Measurements from ENCODE around the gene IL25. TPM values are rescaled to one million over a fixed set of nuclear protein-coding genes. Genes with fewer than 3 reads are reported as not detected.
"Not testable (repeated sequence)": the region's sequence is repeated elsewhere in the genome, so short reads cannot be mapped to it uniquely, and the experiment has no call there.

Gene IL25
- polyA plus RNA-seq, 3 donors, result 0.06 TPM; not detected in 2

GRCh38 chr14:23414906-23415820 is 42.6 kb downstream of the IL25 start:
- 79 to 94% (median 91%) methylated on average over 37 to 39 of the region's 39 CpGs for WGBS, 3 donors

GRCh38 chr14:23415821-23416778 is 43.5 kb downstream of the IL25 start:
- WGBS, 3 donors, result 57 to 80% (median 75%) methylated on average over 17 to 21 of the region's 21 CpGs

More at GRCh38 chr14:23414906-23415820, 42.6 kb downstream of the IL25 start:
- H3K27ac ChIP-seq (ENCODE audit: low read depth, low read length), result no peak overlapping the region

GRCh38 chr14:23416801-23417200 is 44.2 kb downstream of the IL25 start:
- no peak overlapping the region for H3K27ac ChIP-seq (ENCODE audit: low read depth, low read length)
- 87 to 89% (median 87%) methylated on average over 11 of the region's 11 CpGs for WGBS, 3 donors

More at GRCh38 chr14:23415821-23416778, 43.5 kb downstream of the IL25 start:
- no peak overlapping the region for H3K27ac ChIP-seq (ENCODE audit: low read depth, low read length)

GRCh38 chr14:23417269-23417668 is 44.7 kb downstream of the IL25 start:
- WGBS, 3 donors, result 79 to 92% (median 80%) methylated on average over 12 of the region's 12 CpGs
- H3K27ac ChIP-seq (ENCODE audit: low read depth, low read length), result not testable (repeated sequence)

- H3K27ac ChIP-seq (ENCODE audit: low read depth, low read length), result no peak overlapping the region
- WGBS, 3 donors, result 87 to 94% (median 90%) methylated on average over 21 of the region's 21 CpGs
Observed at GRCh38 chr14:23418021-23418420, 45.4 kb downstream of the IL25 start.

- H3K27ac ChIP-seq (ENCODE audit: low read depth, low read length), result not testable (repeated sequence)
- WGBS, 3 donors, result 56 to 84% (median 61%) methylated on average over 2 to 3 of the region's 17 CpGs
Observed at GRCh38 chr14:23419646-23420045, 47.0 kb downstream of the IL25 start.

- H3K27ac ChIP-seq (ENCODE audit: low read depth, low read length), result no peak overlapping the region
Observed at GRCh38 chr14:23421594-23421993, 49.0 kb downstream of the IL25 start.

GRCh38 chr14:23423657-23424056 is 51.0 kb downstream of the IL25 start:
- H3K27ac ChIP-seq (ENCODE audit: low read depth, low read length), result no peak overlapping the region

GRCh38 chr14:23425169-23425568 is 52.6 kb downstream of the IL25 start:
- 80 to 87% (median 80%) methylated on average over 10 of the region's 10 CpGs for WGBS, 3 donors
- no peak overlapping the region for H3K27ac ChIP-seq (ENCODE audit: low read depth, low read length)

More at GRCh38 chr14:23423657-23424056, 51.0 kb downstream of the IL25 start:
- 88 to 91% (median 88%) methylated on average over 6 of the region's 6 CpGs for WGBS, 3 donors

- not testable (repeated sequence) for H3K27ac ChIP-seq (ENCODE audit: low read depth, low read length)
Observed at GRCh38 chr14:23425798-23426197, 53.2 kb downstream of the IL25 start.

More at GRCh38 chr14:23425798-23426197, 53.2 kb downstream of the IL25 start:
- 79 to 88% (median 80%) methylated on average over 6 of the region's 6 CpGs for WGBS, 3 donors

Other genes with a start within 250 kb of the IL25 start
- 10 to 100 TPM; 16.8 to 41.5 (median 25.9) TPM for gene SLC7A8, start 189.1 kb upstream of the IL25 start, polyA plus RNA-seq
- under 1 TPM in 2 of 3 donors, not detected in 1; 0.06 to 0.14 TPM for gene RNF212B, start 134.9 kb upstream of the IL25 start, polyA plus RNA-seq
- 1 to 10 TPM; 3.5 to 6.4 (median 3.8) TPM for gene HOMEZ, start 86.7 kb upstream of the IL25 start, polyA plus RNA-seq
- 10 to 100 TPM in 1 of 3 donors, 1 to 10 TPM in 2; 6.0 to 16.1 (median 6.2) TPM for gene PPP1R3E, start 70.0 kb upstream of the IL25 start, polyA plus RNA-seq
- 100 to 1,000 TPM in 1 of 3 donors, 10 to 100 TPM in 2; 37.9 to 122 (median 58.9) TPM for gene BCL2L2, start 66.0 kb upstream of the IL25 start, polyA plus RNA-seq
- 100 to 1,000 TPM in 2 of 3 donors, 10 to 100 TPM in 1; 50.4 to 124 (median 110) TPM for gene PABPN1, start 51.4 kb upstream of the IL25 start, polyA plus RNA-seq
- gene SLC22A17, start 19.9 kb upstream of the IL25 start, polyA plus RNA-seq, result 1 to 10 TPM; 8.4 to 9.9 (median 9.5) TPM
- 10 to 100 TPM in 2 of 3 donors, 1 to 10 TPM in 1; 2.3 to 17.5 (median 11.1) TPM for gene EFS, start 7.6 kb upstream of the IL25 start, polyA plus RNA-seq
- gene CMTM5, start 4.2 kb downstream of the IL25 start, polyA plus RNA-seq, result under 1 TPM in 2 of 3 donors, not detected in 1; 0.26 to 0.43 TPM
- 10 to 100 TPM in 1 of 3 donors, under 1 TPM in 2; 0.18 to 10.8 (median 0.56) TPM for gene MYH6, start 35.5 kb downstream of the IL25 start, polyA plus RNA-seq
- gene MYH7, start 62.9 kb downstream of the IL25 start, polyA plus RNA-seq, result 1 to 10 TPM in 2 of 3 donors, under 1 TPM in 1; 0.07 to 6.5 (median 2.8) TPM
- gene NGDN, start 96.9 kb downstream of the IL25 start, polyA plus RNA-seq, result 10 to 100 TPM; 22.2 to 50.3 (median 28.0) TPM
- gene ZFHX2, start 179.0 kb downstream of the IL25 start, polyA plus RNA-seq, result under 1 TPM; 0.35 to 0.79 (median 0.74) TPM
- 10 to 100 TPM in 2 of 3 donors, 1 to 10 TPM in 1; 8.2 to 22.1 (median 18.3) TPM for gene THTPA, start 183.5 kb downstream of the IL25 start, polyA plus RNA-seq
- gene AP1G2, start 195.0 kb downstream of the IL25 start, polyA plus RNA-seq, result 10 to 100 TPM; 31.8 to 73.2 (median 60.2) TPM
- under 1 TPM; 0.24 to 0.79 (median 0.70) TPM for gene JPH4, start 206.0 kb downstream of the IL25 start, polyA plus RNA-seq